Calu3 (cell line): ENCODE results near the gene CLEC16A. TPM values are rescaled to one million over a fixed set of nuclear protein-coding genes. Genes with fewer than 3 reads are reported as not detected.

Experiments
- BruUV-seq: library from RNA; stranded (reverse); fragments of 400-500 nt; replicated peaks from 2 replicates; lab custom pipeline; 2021; lab: Mats Ljungman, UMichigan
- CTCF ChIA-PET: fragments of 300-600 bp; sonication (Branson Sonifier 250); formaldehyde crosslinking; loops from one replicate; lab custom pipeline; 2022; ENCODE audit warnings: antibody characterized with exemption; lab: Charles Lee
- DNase-seq: peaks from one replicate; pipeline ENCODE4 v3.0.0; 2022
- H3K27ac Mint-ChIP-seq: one replicate; pipeline ENCODE4 v1.8.0; 2022; ENCODE audit warnings: mixed read lengths; ENCODE audit not compliant: unreplicated experiment
- H3K27me3 Mint-ChIP-seq: one replicate; pipeline ENCODE4 v1.8.0; 2022; ENCODE audit warnings: mixed read lengths; ENCODE audit not compliant: unreplicated experiment
- H3K36me3 Mint-ChIP-seq: one replicate; pipeline ENCODE4 v1.8.0; 2022; ENCODE audit warnings: mild to moderate bottlenecking, moderate library complexity, mixed read lengths; ENCODE audit not compliant: insufficient read depth, unreplicated experiment
- H3K4me1 Mint-ChIP-seq: one replicate; pipeline ENCODE4 v1.8.0; 2022; ENCODE audit warnings: mild to moderate bottlenecking, low read depth, mixed read lengths; ENCODE audit not compliant: unreplicated experiment
- H3K4me3 Mint-ChIP-seq: one replicate; pipeline ENCODE4 v1.8.0; 2022; ENCODE audit warnings: mild to moderate bottlenecking, low read depth, moderate library complexity, mixed read lengths; ENCODE audit not compliant: unreplicated experiment
- H3K9me3 Mint-ChIP-seq: one replicate; pipeline ENCODE4 v1.8.0; 2022; ENCODE audit warnings: low read depth, mixed read lengths; ENCODE audit not compliant: unreplicated experiment
- CTCF ChIP-seq: fragments of 200-600 bp; IDR thresholded peaks from one replicate; pipeline ENCODE4 v1.8.0; 2022; ENCODE audit warnings: antibody characterized with exemption; ENCODE audit not compliant: unreplicated experiment
- intact Hi-C: fragments of 100-400 bp; cut with micrococcal nuclease; formaldehyde crosslinking; loops from one replicate; pipeline ENCODE4 v1.10.0; 2022; ENCODE audit not compliant: unreplicated experiment
- total RNA-seq: library from RNA; stranded (reverse); gene quantifications from 2 replicates; pipeline ENCODE4 v1.2.3, GENCODE V29; 2022

Gene CLEC16A
- total RNA-seq, 1 experiment from 2014 or later = 33.0 TPM

GRCh38 chr16:11126399-11127054 is 182.2 kb downstream of the CLEC16A start:
- intact Hi-C loops = no loop called here
- H3K9me3 Mint-ChIP-seq = no peaks in the 10 kb centered on the region

DNA sequence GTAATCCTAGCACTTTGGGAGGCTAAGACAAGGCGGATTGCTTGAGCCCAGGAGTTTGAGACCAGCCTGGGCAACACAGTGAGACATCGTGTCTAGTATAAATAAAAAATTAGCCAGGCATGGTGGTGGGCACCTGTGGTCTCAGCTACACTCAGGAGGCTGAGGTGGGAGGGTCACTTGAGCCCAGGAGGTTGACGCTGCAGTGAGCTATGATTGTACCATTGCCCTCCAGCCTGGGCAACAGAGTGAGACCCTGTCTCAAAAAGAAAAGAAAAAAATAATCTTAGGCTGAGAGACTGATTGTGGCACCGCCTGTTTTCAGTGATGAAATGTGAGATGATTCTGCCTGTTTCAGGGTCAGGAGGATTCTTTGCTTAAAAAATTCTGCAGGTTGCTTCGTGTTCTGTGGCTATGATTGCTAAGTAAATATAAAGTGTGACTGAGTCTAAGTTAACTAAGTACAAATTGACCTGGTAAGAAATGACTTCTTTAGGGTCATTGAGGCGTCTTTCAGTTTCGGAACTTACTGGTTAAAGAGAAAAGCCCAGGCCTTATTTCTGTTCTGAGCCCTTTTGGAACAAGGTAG is 183.3 kb downstream of the CLEC16A start:
- no peaks in the 10 kb centered on the region for H3K4me1 Mint-ChIP-seq
- CTCF ChIA-PET = no interaction called here
- H3K4me3 Mint-ChIP-seq = no peak overlapping the region
- no peak overlapping the region for H3K27ac Mint-ChIP-seq
- no TSS peak for BruUV-seq
- no peak for TF ChIP-seq CTCF
- no peaks in the 10 kb centered on the region for H3K27me3 Mint-ChIP-seq
- intact Hi-C loops = no loop called here
- no peaks in the 10 kb centered on the region for H3K9me3 Mint-ChIP-seq
- DNase-seq = no peak
- peaks cover 17% of the 10 kb centered on the region for H3K36me3 Mint-ChIP-seq

More at GRCh38 chr16:11126399-11127054, 182.2 kb downstream of the CLEC16A start:
- no peaks in the 10 kb centered on the region for H3K27me3 Mint-ChIP-seq
- H3K36me3 Mint-ChIP-seq = peaks cover 25% of the 10 kb centered on the region
- no peak overlapping the region for H3K27ac Mint-ChIP-seq
- H3K4me1 Mint-ChIP-seq = no peaks in the 10 kb centered on the region
- CTCF ChIA-PET = interaction anchor here (0.6 kb wide), 1 partner anchor 1698 kb away, joined by 5 read pairs; no protein-coding TSS in a partner anchor
- H3K4me3 Mint-ChIP-seq = no peak overlapping the region
- no peak for TF ChIP-seq CTCF
- BruUV-seq = no TSS peak
- DNase-seq = no peak

GRCh38 chr16:11128211-11129141 is 184.1 kb downstream of the CLEC16A start:
- Mint-ChIP-seq H3K36me3 (peaks cover 20% of the 10 kb centered on the region), H3K4me3 (no peak overlapping the region), H3K27me3 (no peaks in the 10 kb centered on the region), H3K27ac (no peak overlapping the region), H3K9me3 (no peaks in the 10 kb centered on the region), H3K4me1 (peaks cover 6% of the 10 kb centered on the region)
- CTCF ChIA-PET = interaction anchor here (0.6 to 0.7 kb wide), 2 partner anchors 15 to 34 kb away, joined by 3 to 4 read pairs; no protein-coding TSS in a partner anchor
- intact Hi-C loops = no loop called here
- no peak for DNase-seq
- TF ChIP-seq CTCF = no peak
- no TSS peak for BruUV-seq

GRCh38 chr16:11129378-11129781 is 185.0 kb downstream of the CLEC16A start:
- no peaks in the 10 kb centered on the region for H3K9me3 Mint-ChIP-seq
- no peak for DNase-seq
- intact Hi-C loops = no loop called here
- H3K4me1 Mint-ChIP-seq = peaks cover 10% of the 10 kb centered on the region
- BruUV-seq = no TSS peak
- H3K4me3 Mint-ChIP-seq = no peak overlapping the region
- no peaks in the 10 kb centered on the region for H3K27me3 Mint-ChIP-seq
- no peak overlapping the region for H3K27ac Mint-ChIP-seq
- no peak for TF ChIP-seq CTCF
- CTCF ChIA-PET = interaction anchor here (0.7 kb wide), 1 partner anchor 16 kb away, joined by 4 read pairs; no protein-coding TSS in a partner anchor
- peaks cover 17% of the 10 kb centered on the region for H3K36me3 Mint-ChIP-seq
